Dedifferentiated amniotic fluid mesenchymal stem cell (primary cell): ENCODE data around the gene CACNA1D.
"Not testable (repeated sequence)": the region's sequence is repeated elsewhere in the genome, so short reads cannot be mapped to it uniquely, and the experiment has no call there.

Experiments
- DNase-seq: peaks from one replicate; pipeline ENCODE4 v3.0.0-alpha.2; 2016; ENCODE audit errors: extremely low spot score

The CACNA1D gene

GRCh38 chr3:53493963-53494791 lies at the start of gene CACNA1D:
Gene CACNA1D, plus strand, starts transcription at chr3:53494611. Its CDS starts 556 bp downstream, at chr3:53495167.
- no peak for DNase-seq

GRCh38 chr3:53457068-53457467 lies 37.3 kb upstream of the CACNA1D start:
- DNase-seq: no peak

GRCh38 chr3:53460326-53460725 lies 34.1 kb upstream of the CACNA1D start:
- no peak for DNase-seq

DNA sequence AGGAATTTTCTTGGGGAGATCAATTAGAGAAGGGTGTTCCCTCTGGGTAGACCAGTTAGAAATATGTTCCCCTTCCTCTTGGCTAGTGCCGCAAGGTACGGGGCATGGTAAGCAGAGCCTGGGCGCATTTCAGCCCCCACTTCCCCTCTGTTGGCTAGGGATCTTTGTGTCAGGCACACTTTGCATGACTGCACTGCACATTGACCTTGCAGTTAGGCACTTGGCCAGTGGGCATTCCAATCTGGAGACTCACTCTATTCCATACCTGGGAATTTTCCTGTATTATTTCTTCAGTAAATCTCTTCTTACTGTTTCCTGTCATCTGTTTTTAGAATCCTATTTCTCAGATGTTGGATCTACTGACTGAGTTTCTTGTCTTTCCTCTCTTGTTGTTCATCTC lies 30.0 kb upstream of the CACNA1D start:
- DNase-seq: no peak

DNA sequence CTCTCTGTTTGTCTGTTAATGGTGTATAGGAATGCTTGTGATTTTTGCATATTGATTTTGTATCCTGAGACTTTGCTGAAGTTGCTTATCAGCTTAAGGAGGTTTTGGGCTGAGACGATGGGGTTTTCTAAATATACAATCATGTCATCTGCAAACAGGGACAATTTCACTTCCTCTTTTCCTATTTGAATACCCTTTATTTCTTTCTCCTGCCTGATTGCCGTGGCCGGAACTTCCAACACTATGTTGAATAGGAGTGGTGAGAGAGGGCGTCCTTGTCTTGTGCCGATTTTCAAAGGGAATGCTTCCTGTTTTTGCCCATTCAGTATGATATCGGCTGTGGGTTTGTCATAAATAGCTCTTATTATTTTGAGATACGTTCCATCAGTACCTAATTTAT lies 24.7 kb upstream of the CACNA1D start:
- DNase-seq: not testable (repeated sequence)

DNA sequence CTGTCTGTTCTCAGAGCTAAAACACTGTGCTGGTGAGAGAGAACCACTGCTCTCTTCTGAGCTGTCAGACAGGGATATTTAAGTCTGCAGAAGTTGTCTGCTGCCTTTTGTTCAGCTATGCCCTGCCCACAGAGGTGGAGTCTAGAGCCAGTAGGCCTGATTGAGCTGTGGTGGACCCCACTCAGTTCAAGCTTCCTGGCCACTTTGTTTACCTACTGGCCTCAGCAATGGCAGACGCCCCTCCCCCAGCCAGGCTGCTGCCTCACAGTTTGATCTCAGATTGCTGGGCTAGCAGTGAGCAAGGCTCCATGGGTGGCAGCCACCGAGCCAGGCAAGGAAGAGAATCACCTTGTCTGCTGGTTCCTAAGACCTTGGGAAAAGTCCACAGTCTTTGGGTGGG lies 21.0 kb upstream of the CACNA1D start:
- DNase-seq: no peak

GRCh38 chr3:53476372-53476771 lies 18.0 kb upstream of the CACNA1D start:
- DNase-seq: not testable (repeated sequence)

DNA sequence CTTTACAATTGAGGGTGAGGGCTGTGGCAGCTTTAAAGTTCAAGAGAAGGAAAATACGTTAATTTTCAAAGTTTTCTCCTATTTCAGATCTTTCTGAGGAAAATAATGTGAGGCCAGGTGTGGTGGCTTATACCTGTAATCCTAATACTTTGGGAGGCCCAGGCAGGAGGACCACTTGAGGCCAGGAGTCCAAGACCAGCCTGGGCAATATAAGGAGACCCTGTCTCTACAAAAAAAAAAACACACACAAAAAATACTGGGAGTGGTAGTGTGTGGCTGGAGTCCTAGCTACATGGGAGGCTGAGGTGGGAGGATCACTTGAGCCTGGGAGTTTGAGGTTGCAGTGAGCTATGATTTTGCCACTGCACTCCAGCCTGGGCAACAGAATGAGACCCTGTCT lies 16.7 kb upstream of the CACNA1D start:
- not testable (repeated sequence) for DNase-seq

GRCh38 chr3:53478166-53478830 lies 16.1 kb upstream of the CACNA1D start:
- no peak for DNase-seq

- no peak for DNase-seq
These were observed 15.3 kb upstream of the CACNA1D start for GRCh38 chr3:53478921-53479664.

DNA sequence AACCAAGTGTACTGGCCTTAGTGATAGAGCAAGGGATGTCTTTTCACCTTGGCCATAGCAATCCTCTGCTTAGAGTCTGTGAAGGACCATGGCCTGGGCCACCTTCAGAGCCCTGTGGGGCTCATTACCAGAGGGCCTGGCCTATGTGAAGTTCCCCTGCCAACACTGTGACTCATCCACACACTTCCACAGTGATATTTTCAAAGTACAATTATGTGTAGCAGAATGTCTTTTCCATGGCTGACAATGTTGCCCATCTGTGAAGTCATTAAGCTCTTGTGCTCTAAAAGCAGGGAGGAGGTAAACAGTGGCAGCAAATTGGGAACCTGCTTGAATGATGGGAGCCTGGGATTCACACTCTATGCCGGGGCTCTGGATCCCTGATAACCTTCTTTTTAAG lies 12.2 kb upstream of the CACNA1D start:
- DNase-seq: no peak

DNA sequence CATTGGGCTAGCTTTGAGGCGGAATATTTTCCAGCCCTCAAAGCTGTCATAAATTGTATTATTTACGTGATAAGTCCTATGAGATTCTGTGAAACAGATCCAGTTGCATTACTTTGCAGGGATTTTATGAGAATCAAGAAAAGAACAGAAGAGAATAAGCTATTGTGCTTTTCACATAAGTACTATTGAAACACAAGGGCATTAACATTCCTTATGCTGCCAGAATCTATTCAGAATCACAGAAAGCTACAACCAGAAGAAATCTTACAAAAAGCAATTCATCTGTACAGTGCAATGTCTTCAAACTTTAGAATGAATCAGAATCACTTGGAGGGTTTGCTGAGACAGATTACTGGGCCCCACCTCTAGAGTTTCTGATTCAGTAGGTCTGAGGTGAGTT lies 10.6 kb upstream of the CACNA1D start:
- DNase-seq: no peak

DNA sequence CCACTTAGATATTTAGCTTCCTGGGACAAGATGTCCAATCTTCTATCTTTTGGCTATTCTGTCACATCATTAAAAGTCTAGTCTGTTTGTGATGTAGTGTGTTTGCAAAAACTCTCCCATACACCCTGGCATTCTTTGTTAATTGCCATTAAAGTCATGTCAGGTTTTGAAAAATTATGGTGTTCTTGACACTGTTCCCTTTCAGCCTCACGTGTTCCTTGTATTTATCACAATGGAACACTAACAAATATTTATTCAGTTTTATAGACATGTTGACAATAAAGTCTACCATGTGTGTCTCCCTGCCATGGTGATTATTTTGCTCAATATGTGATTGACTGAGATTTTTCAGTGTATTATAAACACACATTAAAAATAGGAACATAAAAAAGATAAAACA lies 9.4 kb upstream of the CACNA1D start:
- DNase-seq: no peak

- no peak for DNase-seq
These were observed 8.6 kb upstream of the CACNA1D start for GRCh38 chr3:53485675-53486403.

- no peak for DNase-seq
These were observed 7.3 kb upstream of the CACNA1D start for GRCh38 chr3:53486961-53487654.

DNA sequence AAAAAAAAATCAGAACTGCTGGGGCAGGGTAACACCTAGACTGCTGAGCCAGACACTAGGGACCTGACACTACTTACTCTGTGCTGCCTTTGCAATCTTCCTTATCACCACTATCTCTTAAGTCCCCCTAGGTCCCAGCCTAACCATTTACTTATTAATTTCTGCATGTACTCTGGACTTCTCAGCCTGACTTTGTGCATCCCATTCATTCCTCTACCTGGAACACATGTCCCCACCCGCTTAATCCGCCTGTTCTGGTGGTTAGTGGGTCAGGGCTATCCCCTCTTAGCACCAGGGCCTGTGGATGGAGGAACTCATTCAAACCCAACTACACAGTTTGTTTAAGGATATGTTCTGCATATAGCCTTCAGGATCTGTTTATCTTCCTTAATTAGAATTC lies 5.0 kb upstream of the CACNA1D start:
- no peak for DNase-seq

DNA sequence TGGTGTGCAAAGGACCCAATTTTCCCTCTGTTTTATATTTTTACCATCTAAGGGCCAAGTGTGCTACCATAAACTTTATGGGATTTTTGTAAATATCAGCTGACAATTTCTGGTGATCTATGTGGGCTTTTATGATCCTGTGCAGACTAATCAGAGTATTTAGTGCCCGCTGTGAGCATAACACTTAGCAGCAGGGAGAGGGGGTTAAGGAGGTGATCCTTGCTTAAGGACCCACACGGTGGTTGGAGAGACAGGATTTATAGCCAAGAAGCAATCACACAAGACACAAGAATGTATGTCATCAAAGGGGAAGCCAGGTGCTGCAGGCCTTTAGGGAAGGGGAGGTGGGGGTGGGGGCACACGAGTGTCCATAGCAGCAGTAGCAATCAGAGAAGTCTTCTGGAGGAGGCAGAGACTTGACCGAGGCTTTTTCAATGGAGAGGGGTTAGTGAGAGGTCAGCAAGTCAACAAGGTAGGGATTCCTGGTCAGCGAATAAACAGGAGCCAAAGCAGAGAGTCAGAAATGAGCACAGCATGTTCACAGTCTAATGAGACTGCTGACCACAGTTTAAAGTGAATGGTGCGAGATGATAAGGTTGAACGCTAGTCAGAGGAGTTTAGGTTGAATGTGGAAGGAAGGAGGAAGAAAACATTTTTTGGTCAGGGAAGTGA lies 4.5 kb upstream of the CACNA1D start:
- no peak for DNase-seq

DNA sequence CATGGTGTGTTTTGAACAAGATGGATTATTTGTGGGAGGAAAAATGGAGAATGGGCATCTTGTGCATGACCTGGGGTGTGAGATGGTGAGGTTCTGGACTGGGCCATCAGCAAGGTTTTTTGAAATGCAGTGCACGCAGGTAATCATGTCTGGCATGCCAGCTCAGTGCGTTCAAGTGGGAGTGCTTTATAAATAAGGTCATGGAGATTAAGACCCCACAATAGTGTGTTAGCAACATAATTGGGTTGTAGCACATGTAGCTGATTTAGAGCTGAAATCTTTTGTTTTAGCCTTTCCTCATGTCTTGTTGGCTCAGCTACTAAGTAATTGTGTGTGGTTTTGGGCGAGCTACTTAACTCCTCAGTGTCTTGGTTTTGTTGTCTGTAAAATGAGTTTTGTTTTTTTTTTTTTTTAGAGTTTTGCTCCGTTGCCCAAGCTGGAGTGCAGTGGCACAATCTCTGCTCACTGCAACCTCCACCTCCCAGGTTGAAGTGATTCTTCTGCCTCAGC lies 3.9 kb upstream of the CACNA1D start:
- DNase-seq: no peak

GRCh38 chr3:53491276-53491675 lies 3.1 kb upstream of the CACNA1D start:
- no peak for DNase-seq

DNA sequence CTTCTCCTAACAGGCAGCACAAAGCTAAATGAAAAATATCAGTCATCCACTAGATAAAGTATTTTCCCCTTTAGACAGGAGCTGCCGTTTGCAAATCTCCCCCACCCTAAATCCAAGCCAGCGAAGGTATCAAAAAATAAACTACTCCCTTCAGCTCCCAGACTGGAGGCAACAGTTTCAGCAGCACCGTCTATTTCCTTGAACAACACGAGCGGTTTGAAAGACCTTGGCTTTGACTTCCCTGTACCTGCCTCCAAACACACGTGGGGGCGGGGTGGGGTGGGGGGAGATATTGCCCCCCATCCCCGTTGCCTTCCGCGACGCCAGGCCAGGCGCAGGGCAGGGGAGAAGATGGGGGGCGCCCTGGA lies 832 bp upstream of the CACNA1D start:
- DNase-seq: no peak

- no peak for DNase-seq
These were observed 722 bp downstream of the CACNA1D start for GRCh38 chr3:53495146-53495519.
